Activated gamma-delta T cell treated with anti-CD3 and anti-CD28 coated beads, Interleukin-2, amount 50 U/mL, for 16 hours (primary cell): ENCODE data around the gene KIR3DL1.
"Not testable (repeated sequence)": the region's sequence is repeated elsewhere in the genome, so short reads cannot be mapped to it uniquely, and the experiment has no call there.

Source experiments
- DNase-seq: peaks from one replicate; pipeline ENCODE4 v3.0.0-alpha.2; 2020; ENCODE audit warnings: low read depth

KIR3DL1 gene

GRCh38 chr19:54814571-54814970, 1.7 kb upstream of the KIR3DL1 start:
- DNase-seq, result not testable (repeated sequence)

GRCh38 chr19:54817670-54818536, 1.6 kb downstream of the KIR3DL1 start:
- no peak for DNase-seq

DNA sequence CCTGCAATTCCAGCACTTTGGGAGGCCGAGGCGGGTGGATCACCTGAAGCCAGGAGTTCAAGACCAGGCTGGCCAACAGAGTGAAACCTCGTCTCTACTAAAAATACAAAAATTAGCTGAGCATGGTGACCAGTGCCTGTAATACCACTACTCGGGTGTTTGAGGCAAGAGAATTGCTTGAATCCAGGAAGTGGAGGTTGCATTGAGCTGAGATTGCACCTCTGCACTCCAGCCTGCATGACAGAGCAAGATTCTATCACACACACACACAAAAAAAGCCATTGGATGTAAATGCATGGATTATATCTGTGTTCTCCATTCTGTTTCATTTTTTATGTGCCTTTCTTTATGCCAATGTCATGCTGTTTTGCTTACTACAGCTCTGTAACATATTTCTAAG, 8.1 kb downstream of the KIR3DL1 start:
- not testable (repeated sequence) for DNase-seq

DNA sequence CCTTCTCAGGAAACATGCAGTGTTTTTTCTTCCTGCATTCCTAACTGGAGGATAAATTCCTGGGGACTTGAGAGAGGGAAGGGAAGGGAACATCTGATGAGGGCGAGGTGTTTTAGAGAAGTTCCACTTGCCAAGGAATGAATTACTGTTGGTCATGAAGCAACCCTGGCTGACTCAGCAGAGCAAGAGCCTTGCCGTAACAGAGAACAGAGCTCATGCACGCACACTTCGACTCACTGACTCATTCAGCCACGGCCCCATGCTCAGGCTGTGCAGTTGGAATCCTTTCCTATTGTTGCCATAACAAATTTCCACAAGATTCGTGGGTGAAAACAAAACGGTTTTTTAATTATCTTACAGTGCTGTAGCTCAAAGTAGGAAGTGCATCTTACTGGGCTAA, 9.1 kb downstream of the KIR3DL1 start:
- DNase-seq, result not testable (repeated sequence)

GRCh38 chr19:54828064-54828463, 11.8 kb downstream of the KIR3DL1 start:
- DNase-seq, result not testable (repeated sequence)

GRCh38 chr19:54832496-54832895, 16.2 kb downstream of the KIR3DL1 start, which contains the start of gene KIR2DS4:
Gene KIR2DS4 (plus strand): TSS chr19:54832676.
- DNase-seq, result not testable (repeated sequence)

- not testable (repeated sequence) for DNase-seq
These were observed 18.9 kb downstream of the KIR3DL1 start for GRCh38 chr19:54835126-54835525.

DNA sequence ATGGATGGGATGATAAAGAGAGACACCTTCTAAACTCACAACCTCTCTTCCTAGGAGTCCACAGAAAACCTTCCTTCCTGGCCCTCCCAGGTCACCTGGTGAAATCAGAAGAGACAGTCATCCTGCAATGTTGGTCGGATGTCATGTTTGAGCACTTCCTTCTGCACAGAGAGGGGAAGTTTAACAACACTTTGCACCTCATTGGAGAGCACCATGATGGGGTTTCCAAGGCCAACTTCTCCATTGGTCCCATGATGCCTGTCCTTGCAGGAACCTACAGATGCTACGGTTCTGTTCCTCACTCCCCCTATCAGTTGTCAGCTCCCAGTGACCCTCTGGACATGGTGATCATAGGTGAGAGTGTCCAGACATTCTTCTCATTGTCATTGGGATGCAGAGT, 21.3 kb downstream of the KIR3DL1 start:
- DNase-seq, result not testable (repeated sequence)

DNA sequence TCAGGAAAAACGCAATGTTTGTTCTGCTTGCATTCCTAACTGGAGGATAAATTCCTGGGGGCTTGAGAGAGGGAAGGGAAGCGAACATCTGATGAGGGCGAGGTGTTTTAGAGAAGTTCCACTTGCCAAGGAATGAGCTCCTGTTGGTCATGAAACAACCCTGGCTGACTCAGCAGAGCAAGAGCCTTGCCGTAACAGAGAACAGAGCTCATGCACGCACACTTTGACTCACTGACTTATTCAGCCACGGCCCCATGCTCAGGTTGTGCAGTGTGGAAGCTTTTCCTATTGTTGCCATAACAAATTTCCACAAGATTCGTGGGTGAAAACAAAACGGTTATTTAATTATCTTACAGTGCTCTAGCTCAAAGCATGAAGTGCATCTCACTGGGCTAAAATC, 26.9 kb downstream of the KIR3DL1 start:
- DNase-seq, result not testable (repeated sequence)

DNA sequence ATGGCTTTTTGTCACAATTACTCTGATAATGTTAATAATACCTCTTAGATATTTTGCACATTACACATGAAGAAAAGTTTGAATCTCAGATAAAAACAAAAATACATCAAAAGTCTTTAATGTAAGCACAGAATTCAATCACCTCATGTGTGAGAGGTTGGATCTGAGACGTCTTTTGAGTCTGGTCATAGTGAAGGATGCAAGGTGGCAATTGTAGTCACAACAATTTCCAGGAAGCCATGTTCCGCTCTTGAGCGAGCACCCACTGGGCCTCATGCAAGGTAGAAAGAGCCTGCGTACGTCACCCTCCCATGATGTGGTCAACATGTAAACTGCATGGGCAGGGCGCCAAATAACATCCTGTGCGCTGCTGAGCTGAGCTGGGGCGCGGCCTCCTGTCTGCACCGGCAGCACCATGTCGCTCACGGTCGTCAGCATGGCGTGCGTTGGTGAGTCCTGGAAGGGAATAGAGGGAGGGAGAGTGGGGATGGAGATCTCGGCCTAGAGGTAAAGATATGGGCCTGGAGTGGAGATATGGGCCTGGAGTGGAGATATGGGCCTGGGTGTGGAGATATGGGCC, 33.9 kb downstream of the KIR3DL1 start, which contains the start of gene KIR3DL2:
KIR3DL2 (plus strand) TSS at position 383 of the 580 bp plus-strand sequence; CDS start at position 416, 33 bp downstream.
- not testable (repeated sequence) for DNase-seq

- DNase-seq, result no peak
These were observed 34.7 kb downstream of the KIR3DL1 start for GRCh38 chr19:54850930-54851329.

DNA sequence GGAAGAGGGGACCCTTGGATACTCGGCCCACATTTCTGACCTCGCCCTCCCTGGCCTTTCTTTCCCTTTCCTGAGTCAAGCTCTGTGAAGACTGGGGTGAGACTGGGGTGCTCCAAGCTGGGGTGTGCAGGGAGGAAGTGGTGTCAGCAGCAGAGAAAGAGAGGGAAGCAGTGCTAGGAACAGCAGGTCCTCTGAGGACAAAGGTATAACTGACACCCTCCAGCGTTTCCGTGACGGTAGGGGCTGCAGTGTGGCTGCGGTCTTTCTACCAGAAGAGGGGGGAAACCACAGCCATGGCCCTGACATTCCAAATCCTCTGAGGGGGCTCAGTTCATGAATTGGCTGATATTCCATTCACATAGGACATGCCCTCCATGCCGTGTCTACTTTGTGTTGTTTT, 35.1 kb downstream of the KIR3DL1 start:
- DNase-seq, result no peak

DNA sequence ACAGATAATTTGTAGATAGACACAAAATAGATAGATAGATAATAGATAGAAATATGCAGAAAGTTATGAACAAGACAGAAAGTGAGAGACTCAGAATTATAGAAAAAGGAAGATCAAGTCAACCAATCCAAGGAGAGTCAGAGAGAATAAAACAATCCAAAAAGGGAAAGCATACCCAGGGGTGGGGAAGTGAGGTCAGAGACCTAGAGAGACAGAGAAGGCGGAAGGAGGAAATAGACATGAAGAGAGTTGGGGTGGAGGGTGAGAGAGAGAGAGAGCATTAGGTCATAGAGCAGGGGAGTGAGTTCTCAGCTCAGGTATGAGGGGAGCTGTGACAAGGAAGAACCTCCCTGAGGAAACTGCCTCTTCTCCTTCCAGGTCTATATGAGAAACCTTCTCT, 39.0 kb downstream of the KIR3DL1 start:
- DNase-seq, result not testable (repeated sequence)

- DNase-seq, result not testable (repeated sequence)
These were observed 42.2 kb downstream of the KIR3DL1 start for GRCh38 chr19:54858476-54858875.

DNA sequence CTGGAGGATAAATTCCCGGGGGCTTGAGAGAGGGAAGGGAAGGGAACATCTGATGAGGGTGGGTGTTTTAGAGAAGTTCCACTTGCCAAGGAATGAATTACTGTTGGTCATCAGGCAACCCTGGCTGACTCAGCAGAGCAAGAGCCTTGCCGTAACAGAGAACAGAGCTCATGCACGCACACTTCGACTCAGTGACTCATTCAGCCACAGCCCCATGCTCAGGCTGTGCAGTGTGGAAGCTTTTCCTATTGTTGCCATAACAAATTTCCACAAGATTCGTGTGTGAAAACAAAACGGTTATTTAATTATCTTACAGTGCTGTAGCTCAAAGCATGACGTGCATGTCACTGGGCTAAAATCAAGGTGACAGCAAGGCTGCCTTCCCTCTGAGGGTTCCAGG, 43.2 kb downstream of the KIR3DL1 start:
- DNase-seq, result not testable (repeated sequence)

- not testable (repeated sequence) for DNase-seq
These were observed 47.2 kb downstream of the KIR3DL1 start for GRCh38 chr19:54863459-54863858.

DNA sequence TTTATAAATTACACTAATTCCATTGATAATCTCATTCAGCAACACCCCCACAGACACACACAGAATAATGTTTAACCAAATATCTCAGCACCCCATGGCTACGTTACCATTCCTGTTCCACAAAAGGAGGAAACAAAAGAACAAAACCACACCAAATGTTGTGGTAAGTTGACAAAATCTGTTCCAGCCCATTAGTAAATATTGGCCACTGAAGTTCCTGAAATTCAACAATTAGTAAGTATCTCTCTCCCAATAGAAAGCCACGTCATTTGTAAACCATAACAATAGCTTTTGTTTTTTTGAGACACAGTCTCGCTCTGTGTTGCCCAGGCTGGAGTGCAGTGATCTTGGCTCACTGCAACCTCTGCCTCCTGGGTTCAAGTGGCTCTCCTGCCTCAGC, 55.4 kb downstream of the KIR3DL1 start:
- DNase-seq, result no peak

GRCh38 chr19:54873990-54874389, 57.7 kb downstream of the KIR3DL1 start, which contains the start of gene FCAR:
Gene FCAR (plus strand): TSS chr19:54874235. CDS start chr19:54874290, 55 bp downstream.
- no peak for DNase-seq

DNA sequence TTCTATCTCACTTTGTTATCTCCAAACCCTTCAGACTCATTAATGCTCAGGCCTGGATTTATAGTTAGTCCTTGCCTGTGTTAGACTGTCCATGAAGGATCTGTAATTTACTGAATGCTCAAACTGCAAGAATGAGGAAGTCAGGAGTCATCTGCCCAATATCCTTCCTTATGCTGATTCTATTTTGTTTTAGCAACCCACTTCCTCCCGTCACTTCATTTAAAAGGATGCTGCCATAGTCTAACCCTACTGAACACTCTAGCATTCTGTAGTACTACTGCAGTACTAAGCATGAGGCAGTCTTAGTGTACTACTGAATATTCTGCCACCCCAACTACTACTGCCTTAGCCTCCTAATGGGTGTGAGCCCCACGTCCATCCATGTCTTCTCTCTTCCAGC, 59.2 kb downstream of the KIR3DL1 start:
- DNase-seq, result no peak

GRCh38 chr19:54877471-54877870, 61.2 kb downstream of the KIR3DL1 start:
- DNase-seq, result no peak
